Activated T-cell treated with anti-CD3 and anti-CD28 coated beads, Interleukin-2, amount 50 U/mL, for 72 hours (primary cell): ENCODE data around the gene ING2. TPM values are rescaled to one million over a fixed set of nuclear protein-coding genes. Genes with fewer than 3 reads are reported as not detected.
"Not testable (repeated sequence)": the region's sequence is repeated elsewhere in the genome, so short reads cannot be mapped to it uniquely, and the experiment has no call there.

Source experiments
- ATAC-seq, 2 donors: fragments of 150-1000 bp; cut with Tn5 transposase; replicated peaks in 1 of 2; 2 replicates each; pipeline ENCODE4 v1.10.0; 2021; ENCODE audit warnings: moderate library complexity in 2 of 2, mild to moderate bottlenecking in 1 of 2
- DNase-seq, 2 donors: peaks; one replicate each; pipeline ENCODE4 v3.0.0; 2021 to 2022; ENCODE audit warnings: mixed read lengths in 1 of 2
- H3K27ac Mint-ChIP-seq: one replicate; pipeline ENCODE4 v1.8.0; 2022; ENCODE audit warnings: mild to moderate bottlenecking, moderate library complexity, mixed read lengths
- H3K27me3 Mint-ChIP-seq: one replicate; pipeline ENCODE4 v1.8.0; 2022; ENCODE audit warnings: low read depth, mixed read lengths
- H3K36me3 Mint-ChIP-seq, 2 donors: one replicate each; pipeline ENCODE4 v1.8.0; 2022; ENCODE audit warnings: mixed read lengths in 2 of 2, mild to moderate bottlenecking in 1 of 2; ENCODE audit not compliant: insufficient read depth in 2 of 2
- H3K4me1 Mint-ChIP-seq: one replicate; pipeline ENCODE4 v1.8.0; 2022; ENCODE audit warnings: low read depth, mixed read lengths
- H3K4me3 Mint-ChIP-seq, 2 donors: one replicate each; pipeline ENCODE4 v1.8.0; 2022; ENCODE audit warnings: mild to moderate bottlenecking in 2 of 2, mixed read lengths in 2 of 2, moderate library complexity in 2 of 2
- H3K9me3 Mint-ChIP-seq, 2 donors: one replicate each; pipeline ENCODE4 v1.8.0; 2022; ENCODE audit warnings: mixed read lengths in 2 of 2
- total RNA-seq, 2 donors: library from RNA; stranded (reverse); gene quantifications; one replicate each; pipeline ENCODE4 v1.2.3, GENCODE V29; 2022

ING2 gene
- 10 to 100 TPM; 19.4 to 21.4 TPM for total RNA-seq

DNA sequence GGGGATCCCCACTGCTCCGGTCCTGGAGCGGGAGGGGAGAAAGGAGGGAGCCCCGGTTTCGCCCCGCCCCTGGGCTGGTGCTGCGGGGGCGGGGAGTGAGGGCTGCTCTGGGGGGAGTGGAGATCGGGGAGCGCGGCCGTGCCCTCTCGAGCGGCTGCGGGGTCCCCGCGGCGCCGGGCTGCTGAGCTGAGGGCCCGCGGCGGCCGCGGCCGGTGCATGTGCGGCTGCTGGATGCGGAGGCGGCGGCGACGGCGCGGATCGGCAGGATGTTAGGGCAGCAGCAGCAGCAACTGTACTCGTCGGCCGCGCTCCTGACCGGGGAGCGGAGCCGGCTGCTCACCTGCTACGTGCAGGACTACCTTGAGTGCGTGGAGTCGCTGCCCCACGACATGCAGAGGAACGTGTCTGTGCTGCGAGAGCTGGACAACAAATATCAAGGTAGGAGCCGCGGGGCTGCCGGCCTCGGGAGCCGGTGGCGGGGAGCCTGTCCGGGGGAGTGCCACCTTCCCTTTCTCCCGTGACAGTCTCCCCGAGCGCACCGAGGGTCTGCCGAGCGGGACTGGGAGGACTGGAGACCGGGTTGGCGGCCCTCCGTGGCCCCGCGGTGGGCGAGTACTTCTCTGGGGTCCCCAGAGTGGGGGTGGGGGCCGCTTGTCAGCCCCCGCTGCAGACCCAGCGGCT, at the start of gene ING2:
ING2 (plus strand) TSS at position 129 of the 681 bp plus-strand sequence; CDS start at position 267, 138 bp downstream.
- Mint-ChIP-seq H3K27me3 (no peaks in the 10 kb centered on the region), H3K9me3 (no peaks in the 10 kb centered on the region), H3K36me3 (peaks cover 2 to 4% of the 10 kb centered on the region in 2 donors), H3K4me3 (peak within 1 kb of the TSS; percentile 98 to 99), H3K4me1 (peaks cover 35% of the 10 kb centered on the region), H3K27ac (peak within 1 kb of the TSS; percentile 95)
- DNase-seq: no peak
- peak; percentile 56 to 61 for ATAC-seq

GRCh38 chr4:183455431-183456195, 49.2 kb upstream of the ING2 start:
- H3K36me3 Mint-ChIP-seq: peaks cover 0 to under 1% of the 10 kb centered on the region in 2 donors
- H3K4me1 Mint-ChIP-seq: peaks cover 15% of the 10 kb centered on the region
- no peaks in the 10 kb centered on the region for H3K27me3 Mint-ChIP-seq
- H3K9me3 Mint-ChIP-seq: no peaks in the 10 kb centered on the region
- H3K27ac Mint-ChIP-seq: no peak overlapping the region
- ATAC-seq (no peak), DNase-seq (no peak)
- H3K4me3 Mint-ChIP-seq: peak overlapping the region in 1 of 2 donors; percentile 43

GRCh38 chr4:183458005-183458404, 46.9 kb upstream of the ING2 start:
- Mint-ChIP-seq H3K4me1 (peaks cover 15% of the 10 kb centered on the region), H3K9me3 (no peaks in the 10 kb centered on the region), H3K27me3 (no peaks in the 10 kb centered on the region), H3K27ac (no peak overlapping the region), H3K4me3 (no peak overlapping the region), H3K36me3 (no peaks in the 10 kb centered on the region)
- ATAC-seq (no peak), DNase-seq (no peak)

DNA sequence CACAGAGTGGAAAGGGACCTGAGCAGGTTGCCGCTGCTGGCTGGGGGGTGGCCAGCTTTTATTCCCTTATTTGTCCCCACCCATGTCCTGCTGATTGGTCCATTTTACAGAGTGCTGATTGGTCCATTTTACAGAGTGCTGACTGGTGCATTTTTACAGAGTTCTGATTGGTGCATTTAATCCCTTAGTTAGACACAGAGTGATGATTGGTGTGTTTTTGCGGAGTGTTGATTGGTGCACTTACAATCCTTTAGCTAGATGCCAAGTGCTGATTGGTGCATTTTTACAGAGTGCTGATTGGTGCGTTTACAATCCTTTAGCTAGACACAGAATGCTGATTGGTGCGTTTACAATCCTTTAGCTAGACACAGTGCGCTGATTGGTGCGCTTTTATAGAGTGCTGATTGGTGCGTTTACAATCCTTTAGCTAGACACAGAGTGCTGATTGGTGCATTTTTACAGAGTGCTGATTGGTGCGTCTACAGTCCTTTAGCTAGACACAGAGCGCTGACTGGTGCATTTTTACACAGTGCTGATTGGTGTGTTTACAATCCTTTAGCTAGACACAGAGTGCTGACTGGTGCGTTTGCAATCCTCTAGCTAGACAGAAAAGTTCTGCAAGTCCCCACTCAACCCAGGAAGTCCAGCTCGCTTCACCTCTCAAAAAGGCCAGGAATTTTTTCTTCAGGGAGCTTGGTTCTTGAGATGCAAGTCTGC, 40.8 kb upstream of the ING2 start:
- H3K4me1 Mint-ChIP-seq, H3K27ac Mint-ChIP-seq, DNase-seq, H3K9me3 Mint-ChIP-seq, H3K27me3 Mint-ChIP-seq, H3K36me3 Mint-ChIP-seq, ATAC-seq, H3K4me3 Mint-ChIP-seq: not testable (repeated sequence)

DNA sequence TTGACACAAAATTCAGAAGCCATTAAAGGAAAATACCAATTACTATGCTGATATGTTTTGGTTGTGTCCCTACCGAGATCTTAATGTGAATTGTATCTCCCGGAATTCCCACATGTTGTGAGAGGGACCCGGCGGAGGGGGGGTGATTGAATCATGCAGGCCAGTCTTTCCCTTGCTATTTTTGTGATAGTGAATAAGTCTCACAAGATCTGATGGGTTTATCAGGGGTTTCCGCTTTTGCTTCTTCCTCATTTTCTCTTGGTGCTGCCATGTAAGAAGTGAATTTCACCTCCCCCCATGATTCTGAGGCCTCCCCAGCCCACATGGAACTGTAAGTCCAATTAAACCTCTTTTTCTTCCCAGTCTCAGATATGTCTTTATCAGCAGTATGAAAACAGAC, 39.0 kb upstream of the ING2 start:
- not testable (repeated sequence) for DNase-seq, H3K4me1 Mint-ChIP-seq, ATAC-seq, H3K27ac Mint-ChIP-seq, H3K36me3 Mint-ChIP-seq, H3K4me3 Mint-ChIP-seq, H3K27me3 Mint-ChIP-seq, H3K9me3 Mint-ChIP-seq

GRCh38 chr4:183467246-183467645, 37.6 kb upstream of the ING2 start:
- H3K9me3 Mint-ChIP-seq: peaks cover 2 to 4% of the 10 kb centered on the region in 2 donors

GRCh38 chr4:183468210-183469095, 36.4 kb upstream of the ING2 start:
- peaks cover 2 to 4% of the 10 kb centered on the region in 2 donors for H3K9me3 Mint-ChIP-seq
- no peak overlapping the region for H3K4me3 Mint-ChIP-seq
- ATAC-seq: no peak
- no peak overlapping the region for H3K27ac Mint-ChIP-seq
- peaks cover 0 to 3% of the 10 kb centered on the region in 2 donors for H3K36me3 Mint-ChIP-seq
- peaks cover 7% of the 10 kb centered on the region for H3K4me1 Mint-ChIP-seq
- H3K27me3 Mint-ChIP-seq: no peaks in the 10 kb centered on the region
- DNase-seq: no peak

More at GRCh38 chr4:183467246-183467645, 37.6 kb upstream of the ING2 start:
- H3K36me3 Mint-ChIP-seq: peaks cover 0 to 3% of the 10 kb centered on the region in 2 donors
- no peak overlapping the region for H3K4me3 Mint-ChIP-seq
- H3K4me1 Mint-ChIP-seq: peaks cover 7% of the 10 kb centered on the region
- no peak overlapping the region for H3K27ac Mint-ChIP-seq
- DNase-seq: no peak
- ATAC-seq: no peak
- no peaks in the 10 kb centered on the region for H3K27me3 Mint-ChIP-seq

DNA sequence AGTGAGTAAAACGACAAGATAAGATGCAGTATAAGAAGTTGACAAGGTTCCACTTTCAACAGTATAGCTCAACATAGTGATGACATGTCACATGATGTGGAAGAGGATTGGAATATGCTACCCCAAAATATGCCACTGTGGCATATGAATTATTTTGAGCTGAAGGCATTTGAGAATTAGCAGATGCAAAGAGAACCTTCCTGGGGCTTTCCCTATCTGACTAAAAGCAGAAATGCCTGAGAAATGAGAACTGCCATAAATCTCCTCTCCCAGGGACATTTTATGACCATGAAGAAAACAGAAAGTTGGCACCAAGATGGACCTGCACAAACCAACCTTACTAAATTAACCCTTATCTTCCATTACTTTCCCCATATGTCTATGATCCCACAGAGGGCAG, 35.6 kb upstream of the ING2 start:
- Mint-ChIP-seq H3K36me3 (no peaks in the 10 kb centered on the region), H3K4me1 (peaks cover 7% of the 10 kb centered on the region), H3K27me3 (no peaks in the 10 kb centered on the region), H3K4me3 (no peak overlapping the region), H3K9me3 (no peaks in the 10 kb centered on the region), H3K27ac (no peak overlapping the region)
- DNase-seq (no peak), ATAC-seq (no peak)

DNA sequence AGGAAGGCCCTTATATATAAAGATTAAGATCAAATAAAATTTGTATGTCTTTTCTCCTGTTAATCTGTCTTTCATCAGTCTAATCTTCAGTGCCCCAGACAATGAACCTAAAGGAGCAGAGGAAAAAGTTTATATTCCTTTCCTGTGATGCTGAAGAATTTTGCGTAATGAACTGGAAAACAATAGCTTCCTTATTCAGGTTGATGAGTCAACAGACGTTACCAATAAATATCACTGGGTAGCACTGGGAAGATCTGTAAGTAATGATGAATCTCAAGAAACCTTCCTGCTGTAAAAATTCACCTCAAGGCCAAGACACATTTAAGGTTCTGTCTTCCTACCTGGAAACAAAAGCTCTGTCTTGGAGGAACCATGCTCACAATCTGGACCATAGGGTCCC, 34.9 kb upstream of the ING2 start:
- Mint-ChIP-seq H3K27ac (no peak overlapping the region), H3K36me3 (no peaks in the 10 kb centered on the region), H3K4me3 (no peak overlapping the region), H3K9me3 (no peaks in the 10 kb centered on the region), H3K4me1 (peaks cover 7% of the 10 kb centered on the region), H3K27me3 (no peaks in the 10 kb centered on the region)
- ATAC-seq (no peak), DNase-seq (no peak)

- no peaks in the 10 kb centered on the region for H3K27me3 Mint-ChIP-seq
- H3K9me3 Mint-ChIP-seq: no peaks in the 10 kb centered on the region
- H3K4me3 Mint-ChIP-seq: no peak overlapping the region
- ATAC-seq (no peak), DNase-seq (no peak)
- peaks cover 7% of the 10 kb centered on the region for H3K4me1 Mint-ChIP-seq
- H3K36me3 Mint-ChIP-seq: no peaks in the 10 kb centered on the region
- H3K27ac Mint-ChIP-seq: no peak overlapping the region
Observed at GRCh38 chr4:183470821-183471220, 34.0 kb upstream of the ING2 start.

DNA sequence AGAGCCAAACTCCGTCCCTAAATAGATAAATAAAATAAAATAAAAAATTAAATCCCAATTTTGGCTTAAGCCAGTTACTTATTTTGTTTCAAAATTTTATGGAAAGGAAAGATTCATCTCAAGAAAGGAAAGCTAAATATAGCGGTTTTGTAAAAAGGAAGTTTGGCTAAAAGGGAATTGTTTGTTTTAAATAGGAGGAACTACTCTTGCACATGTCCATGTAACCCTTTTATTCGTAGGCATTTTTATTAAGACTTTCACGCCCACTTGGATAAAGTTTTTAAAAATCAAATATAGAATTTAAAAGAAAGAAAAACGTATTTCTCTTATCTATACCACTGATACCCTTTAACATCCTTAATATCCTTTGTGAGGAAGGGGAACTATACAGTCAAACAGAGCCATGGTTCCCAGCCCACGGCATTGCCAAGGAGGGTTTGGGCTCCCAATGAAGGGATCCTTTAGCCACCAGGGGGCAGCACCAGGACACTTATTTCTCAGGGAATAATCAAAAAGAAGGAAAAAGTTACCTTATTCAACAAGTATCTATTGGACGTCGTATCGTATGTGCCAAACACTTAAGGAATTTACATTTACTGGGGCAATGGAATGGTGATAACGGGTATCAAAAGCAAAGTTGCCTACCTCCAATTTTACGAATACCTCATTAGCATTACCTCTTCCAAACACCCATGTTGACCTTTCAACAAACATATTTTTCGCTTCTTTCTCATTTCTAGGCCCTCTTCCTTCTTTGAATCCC, 32.7 kb upstream of the ING2 start:
- Mint-ChIP-seq H3K4me1 (peaks cover 7% of the 10 kb centered on the region), H3K27me3 (no peaks in the 10 kb centered on the region), H3K4me3 (no peak overlapping the region), H3K9me3 (no peaks in the 10 kb centered on the region), H3K36me3 (no peaks in the 10 kb centered on the region), H3K27ac (no peak overlapping the region)
- ATAC-seq: peak; percentile 69 to 78
- DNase-seq: peak; percentile 83 to 86

DNA sequence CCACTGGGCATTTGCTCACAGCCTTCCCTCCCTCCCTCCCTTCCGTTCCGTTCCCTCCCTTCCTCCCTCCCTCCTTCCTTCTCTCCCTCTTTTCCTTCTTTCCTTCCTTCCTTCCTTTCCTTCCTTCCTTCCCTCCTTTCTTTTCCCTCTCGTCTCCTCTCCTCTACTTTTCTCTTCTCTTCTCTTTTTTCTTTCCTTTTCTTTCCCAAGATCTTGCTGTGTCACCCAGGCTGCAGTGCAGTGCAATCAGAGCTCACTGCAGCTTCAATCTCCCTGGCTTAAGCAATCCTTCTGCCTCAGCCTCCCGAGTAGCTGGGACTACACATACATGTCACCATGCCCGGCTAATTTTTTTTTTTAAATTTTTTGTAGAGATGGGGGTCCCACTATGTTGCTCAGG, 26.7 kb upstream of the ING2 start:
- Mint-ChIP-seq H3K27me3 (no peaks in the 10 kb centered on the region), H3K9me3 (no peaks in the 10 kb centered on the region), H3K36me3 (no peaks in the 10 kb centered on the region), H3K4me1 (no peaks in the 10 kb centered on the region), H3K27ac (no peak overlapping the region), H3K4me3 (no peak overlapping the region)
- DNase-seq (no peak), ATAC-seq (no peak)
